Myocyte (in vitro differentiated cells): ENCODE data around the gene ARL14. TPM values are rescaled to one million over a fixed set of nuclear protein-coding genes. Genes with fewer than 3 reads are reported as not detected.
A peak's percentile ranks its signal among the peaks of the same experiment; 100 is the strongest.

ENCODE experiments used
- DNase-seq: peaks from one replicate; pipeline ENCODE4 v3.0.0-alpha.2; 2012; ENCODE audit warnings: low read depth
- polyA plus RNA-seq: library from polyadenylated mRNA; unstranded; fragments of >200 nt; gene quantifications from one replicate; pipeline ENCODE4 v1.2.1, GENCODE V29; 2012; ENCODE audit warnings: missing spikeins
- total RNA-seq: library from RNA; depleted of rRNA; stranded (reverse); fragments of >200 nt; gene quantifications from 2 replicates; pipeline ENCODE4 v1.2.3, GENCODE V29; 2014

Gene ARL14
- total RNA-seq = not detected in 2 replicates
- not detected for polyA plus RNA-seq

GRCh38 chr3:160676547-160677303 is at the start of gene ARL14:
Gene ARL14 (plus strand): TSS chr3:160677160. CDS start chr3:160677347, 187 bp downstream.
- DNase-seq = no peak

- DNase-seq = no peak
Measured at GRCh38 chr3:160629491-160629890, 47.5 kb upstream of the ARL14 start.

GRCh38 chr3:160633361-160634083 is 43.4 kb upstream of the ARL14 start:
- no peak for DNase-seq

GRCh38 chr3:160635213-160635612 is 41.7 kb upstream of the ARL14 start:
- no peak for DNase-seq

- no peak for DNase-seq
Measured at GRCh38 chr3:160637086-160637485, 39.9 kb upstream of the ARL14 start.

GRCh38 chr3:160638184-160638583 is 38.8 kb upstream of the ARL14 start:
- no peak for DNase-seq

GRCh38 chr3:160641665-160642309 is 35.2 kb upstream of the ARL14 start:
- peak; percentile 23 for DNase-seq

- no peak for DNase-seq
Measured at GRCh38 chr3:160643994-160644393, 33.0 kb upstream of the ARL14 start.

GRCh38 chr3:160644491-160644890 is 32.5 kb upstream of the ARL14 start:
- no peak for DNase-seq

- no peak for DNase-seq
Measured at GRCh38 chr3:160648701-160649100, 28.3 kb upstream of the ARL14 start.

- no peak for DNase-seq
Measured at GRCh38 chr3:160649596-160649995, 27.4 kb upstream of the ARL14 start.

GRCh38 chr3:160653512-160653911 is 23.4 kb upstream of the ARL14 start:
- DNase-seq = no peak

GRCh38 chr3:160660902-160661301 is 16.1 kb upstream of the ARL14 start:
- DNase-seq = no peak

- peak; percentile 32 for DNase-seq
Measured at GRCh38 chr3:160661660-160662059, 15.3 kb upstream of the ARL14 start.

GRCh38 chr3:160665231-160665630 is 11.7 kb upstream of the ARL14 start:
- no peak for DNase-seq

- DNase-seq = peak; percentile 47
Measured at GRCh38 chr3:160665784-160666526, 11.0 kb upstream of the ARL14 start.

GRCh38 chr3:160667452-160667851 is 9.5 kb upstream of the ARL14 start:
- DNase-seq = no peak

- DNase-seq = no peak
Measured at GRCh38 chr3:160668454-160668853, 8.5 kb upstream of the ARL14 start.

- no peak for DNase-seq
Measured at GRCh38 chr3:160671231-160671630, 5.7 kb upstream of the ARL14 start.

- no peak for DNase-seq
Measured at GRCh38 chr3:160671995-160672394, 5.0 kb upstream of the ARL14 start.

- DNase-seq = no peak
Measured at GRCh38 chr3:160673188-160673587, 3.8 kb upstream of the ARL14 start.
